A549 (cell line): ENCODE measurements around the gene PI16. TPM values are rescaled to one million over a fixed set of nuclear protein-coding genes. Genes with fewer than 3 reads are reported as not detected.

Experiments used
- ATAC-seq, 2 experiments: fragments of 200-7000 bp in 1 of 2; fragments of >200 bp in 1 of 2; cut with Nextera tagmentation in 1 of 2; cut with Tn5 transposase in 1 of 2; 3 replicates each; pipeline versions ENCODE4 v1.8.0 to v1.9.1; 2018 to 2020; ENCODE audit warnings: mild to moderate bottlenecking in 1 of 2, moderate library complexity in 1 of 2
- CTCF ChIA-PET: fragments of 300-600 bp; sonication (Branson Sonifier 250); formaldehyde crosslinking; extraction: SDS; loops from one replicate; lab custom pipeline; 2021; ENCODE audit warnings: antibody characterized with exemption, inconsistent platforms; lab: Yijun Ruan, JAX
- POLR2A ChIA-PET: fragments of 350-600 bp; formaldehyde crosslinking; extraction: SDS; loops from one replicate; lab custom pipeline; 2021; ENCODE audit warnings: antibody characterized with exemption, inconsistent platforms; lab: Yijun Ruan, JAX
- DNase-seq, 2 experiments: peaks; one replicate each; pipeline versions ENCODE4 v3.0.0 to v3.0.0-alpha.2; 2011 to 2016; ENCODE audit warnings: low read depth in 1 of 2, low spot score in 1 of 2
- FAIRE-seq: peaks from 2 replicates; lab custom pipeline; 2011; peaks lifted over from hg19 to GRCh38; lab: Jason Lieb, UNC
- H3K27ac ChIP-seq, 2 experiments: fragments of >200 bp; sonication (Bioruptor Twin); formaldehyde crosslinking; 3 replicates each; pipeline ENCODE4 v1.5.1; 2016 to 2017
- H3K4me1 ChIP-seq: fragments of >200 bp; sonication (Bioruptor Twin); formaldehyde crosslinking; 3 replicates; pipeline ENCODE4 v1.6.1; 2016
- H3K4me2 ChIP-seq: fragments of >200 bp; sonication (Bioruptor Twin); formaldehyde crosslinking; 3 replicates; pipeline ENCODE4 v1.6.1; 2016
- H3K4me3 ChIP-seq: fragments of >200 bp; sonication (Bioruptor Twin); formaldehyde crosslinking; 3 replicates; pipeline ENCODE4 v1.5.1; 2016
- H3K9me3 ChIP-seq: fragments of >200 bp; sonication (Bioruptor Twin); formaldehyde crosslinking; 3 replicates; pipeline ENCODE4 v1.6.1; 2016
- BHLHE40 ChIP-seq: IDR thresholded peaks from 2 replicates; pipeline ENCODE4 v1.6.1; 2012; ENCODE audit warnings: low read depth, low read length, inconsistent platforms
- CBX8 ChIP-seq: fragments of 200-600 bp; sonication (generic); IDR thresholded peaks from 2 replicates; pipeline ENCODE4 v1.6.1; 2016
- EHF ChIP-seq: fragments of 250-450 bp; sonication (Bioruptor Pico); IDR thresholded peaks from 2 replicates; pipeline ENCODE4 v1.5.0; 2020; ENCODE audit warnings: mild to moderate bottlenecking
- EP300 ChIP-seq, 2 experiments: fragments of >200 bp; sonication (Bioruptor Twin); formaldehyde crosslinking; IDR thresholded peaks; 2 replicates in 1 of 2; 3 replicates in 1 of 2; pipeline ENCODE4 v1.6.1; 2016 to 2017
- FOSL2 ChIP-seq, 2 experiments: fragments of 450-650 bp in 1 of 2; fragments of >200 bp in 1 of 2; sonication (Bioruptor Twin) in 1 of 2; formaldehyde crosslinking; IDR thresholded peaks; 2 replicates each; pipeline versions ENCODE4 v1.5.0 to v1.6.1; 2016 to 2020; ENCODE audit warnings: mild to moderate bottlenecking in 1 of 2, moderate library complexity in 1 of 2
- FOXS1 ChIP-seq: fragments of 250-450 bp; sonication (Bioruptor Pico); IDR thresholded peaks from 2 replicates; pipeline ENCODE4 v1.5.0; 2020; ENCODE audit warnings: mild to moderate bottlenecking, moderate library complexity
- GATA3 ChIP-seq: IDR thresholded peaks from 2 replicates; pipeline ENCODE4 v1.6.1; 2012; ENCODE audit warnings: borderline replicate concordance
- HDAC2 ChIP-seq: fragments of 200-600 bp; sonication (generic); IDR thresholded peaks from 2 replicates; pipeline ENCODE4 v1.6.1; 2016
- HOXB13 ChIP-seq: fragments of 250-450 bp; sonication (Bioruptor Pico); IDR thresholded peaks from 2 replicates; pipeline ENCODE4 v1.5.0; 2020; ENCODE audit warnings: low read depth, mild to moderate bottlenecking, moderate library complexity
- JUNB ChIP-seq: fragments of >200 bp; sonication (Bioruptor Twin); formaldehyde crosslinking; IDR thresholded peaks from 2 replicates; pipeline ENCODE4 v1.6.1; 2016
- KDM5A ChIP-seq: fragments of 200-600 bp; sonication (generic); IDR thresholded peaks from 2 replicates; pipeline ENCODE4 v1.6.1; 2016; ENCODE audit warnings: antibody characterized with exemption, mild to moderate bottlenecking
- MYC ChIP-seq: IDR thresholded peaks from 2 replicates; pipeline ENCODE4 v1.6.1; 2012; ENCODE audit warnings: mild to moderate bottlenecking, inconsistent platforms, low read length, improper control_type of control experiment, borderline replicate concordance
- POLR2A ChIP-seq: IDR thresholded peaks from 2 replicates; pipeline ENCODE4 v1.6.1; 2012; ENCODE audit warnings: mild to moderate bottlenecking, low read length
- RAD21 ChIP-seq, 2 experiments: fragments of >200 bp in 1 of 2; sonication (Bioruptor Twin) in 1 of 2; formaldehyde crosslinking in 1 of 2; IDR thresholded peaks in 1 of 2; conservative IDR thresholded peaks in 1 of 2; 2 replicates in 1 of 2; 3 replicates in 1 of 2; pipeline ENCODE4 v1.6.1; 2012 to 2018; ENCODE audit warnings: inconsistent platforms in 1 of 2
- RFX5 ChIP-seq: fragments of 450-650 bp; IDR thresholded peaks from 2 replicates; pipeline ENCODE4 v1.7.1; 2014; ENCODE audit warnings: antibody characterized with exemption, mild to moderate bottlenecking, moderate library complexity
- TP53 ChIP-seq: fragments of 250-450 bp; sonication (Bioruptor Pico); IDR thresholded peaks from 2 replicates; pipeline ENCODE4 v1.5.0; 2021; ENCODE audit warnings: mild to moderate bottlenecking, moderate library complexity
- ZC3H11A ChIP-seq: fragments of 450-650 bp; IDR thresholded peaks from 2 replicates; pipeline ENCODE4 v1.6.1; 2014; ENCODE audit warnings: antibody characterized with exemption, mild to moderate bottlenecking
- ZFP36 ChIP-seq: fragments of 450-650 bp; IDR thresholded peaks from 2 replicates; pipeline ENCODE4 v1.6.1; 2014; ENCODE audit warnings: borderline replicate concordance; ENCODE audit not compliant: partially characterized antibody
- ZNF302 ChIP-seq: fragments of 250-450 bp; sonication (Bioruptor Pico); IDR thresholded peaks from 2 replicates; pipeline ENCODE4 v1.9.0; 2021; ENCODE audit warnings: inconsistent platforms, mild to moderate bottlenecking, moderate library complexity
- WGBS: methylation state at CpG from one replicate; pipeline ENCODE4 v1.1.6; 2017; ENCODE audit errors: missing lambda C conversion rate; 5-methylcytosine and 5-hydroxymethylcytosine counted together
- polyA plus RNA-seq, 4 experiments: library from polyadenylated mRNA; depleted of rRNA in 3 of 4; stranded (reverse); fragments of >200 nt; fragmentation: RNase III in 1 of 4; extraction: RNeasy Plus Mini Kit Qiagen cat#74134 plus additional on column Dnase treatment in 1 of 4; gene quantifications; 2 replicates in 3 of 4; 3 replicates in 1 of 4; pipeline ENCODE4 v1.2.3, GENCODE V29; 2011 to 2017
- TF ChIP-seq, protein P1 (sequence below): IDR thresholded peaks from 2 replicates; pipeline ENCODE4 v1.6.1; 2012
- TF ChIP-seq, protein P2 (sequence below): IDR thresholded peaks from 2 replicates; pipeline ENCODE4 v1.6.1; 2012
- TF ChIP-seq, protein P3 (sequence below): fragments of 250-450 bp; sonication (Bioruptor Pico); IDR thresholded peaks from 2 replicates; pipeline ENCODE4 v1.5.0; 2020; ENCODE audit warnings: low read depth, mild to moderate bottlenecking, moderate library complexity
- TF ChIP-seq, protein P4 (sequence below): fragments of 150-350 bp; IDR thresholded peaks from 2 replicates; pipeline ENCODE4 v1.6.1; 2014; ENCODE audit warnings: low read depth, mild to moderate bottlenecking, low read length

The PI16 gene
- polyA plus RNA-seq, 2 of the 4 experiments (the other 2 are of a cell fraction): not detected

DNA sequence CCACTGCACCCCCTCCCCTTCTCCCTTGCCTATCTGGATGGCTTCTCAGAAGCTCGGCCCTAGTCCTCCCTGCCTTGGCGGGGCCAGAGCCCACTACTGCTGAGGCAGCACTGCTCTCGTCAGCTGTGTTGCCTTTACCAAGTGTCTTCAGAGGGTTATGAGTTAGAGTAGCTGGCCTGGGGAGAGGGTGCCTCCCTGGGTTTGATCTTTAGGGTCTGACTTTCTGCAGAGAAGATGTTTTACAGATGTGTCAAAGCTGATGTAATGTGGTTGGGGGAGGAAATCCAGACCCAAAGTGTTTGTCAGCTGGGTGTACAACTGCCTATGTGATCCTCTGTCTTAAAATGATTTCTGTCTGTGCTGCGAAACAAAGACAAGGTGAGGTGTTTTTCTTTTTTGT lies 30.4 kb upstream of the PI16 start:
- Histone ChIP-seq H3K4me2 (no peak overlapping the region), H3K4me1 (peaks cover 9% of the 10 kb centered on the region; the same call in 2 of the 3 replicates), H3K9me3 (no peaks in the 10 kb centered on the region), H3K4me3 (no peak overlapping the region)
- DNase-seq (no peak), FAIRE-seq (no peak), ATAC-seq (no peak)
- 90% methylated on average over 1 of the region's 4 CpGs for WGBS
- CTCF ChIA-PET: interaction anchor here (0.7 to 2.0 kb wide), 3 partner anchors 10 to 165 kb away, joined by 3 to 7 read pairs (median 3); no protein-coding TSS in a partner anchor
- POLR2A ChIA-PET: no interaction called here
- TF ChIP-seq RFX5: no peak
- TF ChIP-seq, all 56 proteins: peak for 0
- no peak overlapping the region for H3K27ac ChIP-seq

DNA sequence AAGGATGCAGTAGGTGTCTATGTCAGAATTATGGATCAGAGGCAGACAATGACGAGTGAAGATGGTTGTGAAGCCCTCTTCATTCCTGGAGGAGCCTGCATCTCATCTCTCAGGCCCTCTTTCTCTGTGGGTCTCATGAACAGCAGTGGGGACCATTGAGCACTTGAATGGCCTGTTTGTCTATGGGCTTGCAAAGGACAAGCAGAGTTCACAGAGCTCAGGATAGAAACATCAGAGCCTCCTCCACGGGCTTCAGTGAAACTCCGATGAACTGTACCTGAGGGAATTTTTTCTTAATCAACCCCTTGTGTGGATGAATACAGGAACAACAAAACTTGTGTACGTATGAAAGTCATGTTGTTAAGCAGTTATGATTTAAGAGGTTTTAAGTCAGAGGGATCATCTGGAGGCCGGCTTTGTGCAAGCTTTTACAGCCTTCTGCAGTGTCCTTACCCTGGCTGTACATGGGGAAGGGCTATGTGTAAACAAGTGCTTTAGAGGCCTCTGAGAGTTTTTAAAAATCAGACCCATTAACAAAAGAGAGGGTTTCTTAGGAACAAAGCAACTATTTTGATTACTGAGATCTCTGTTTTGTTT lies 29.7 kb upstream of the PI16 start:
- H3K4me3 ChIP-seq: no peak overlapping the region
- POLR2A ChIA-PET: no interaction called here
- no peak overlapping the region for H3K27ac ChIP-seq
- DNase-seq (no peak), ATAC-seq (no peak), FAIRE-seq (no peak)
- WGBS: 87% methylated on average over 5 of the region's 5 CpGs
- H3K4me2 ChIP-seq: no peak overlapping the region
- peaks cover 4% of the 10 kb centered on the region; the same call in 2 of the 3 replicates for H3K4me1 ChIP-seq
- no peaks in the 10 kb centered on the region for H3K9me3 ChIP-seq
- CTCF ChIA-PET: interaction anchor here (0.7 kb wide), 1 partner anchor 166 kb away, joined by 3 read pairs; no protein-coding TSS in a partner anchor
- TF ChIP-seq TP53 (CRISPR knock-in tag) (no peak), EP300 (IDR thresholded peaks at IDR 0.05) (no peak), GATA3 (no peak), BHLHE40 (no peak), HDAC2 (no peak)

DNA sequence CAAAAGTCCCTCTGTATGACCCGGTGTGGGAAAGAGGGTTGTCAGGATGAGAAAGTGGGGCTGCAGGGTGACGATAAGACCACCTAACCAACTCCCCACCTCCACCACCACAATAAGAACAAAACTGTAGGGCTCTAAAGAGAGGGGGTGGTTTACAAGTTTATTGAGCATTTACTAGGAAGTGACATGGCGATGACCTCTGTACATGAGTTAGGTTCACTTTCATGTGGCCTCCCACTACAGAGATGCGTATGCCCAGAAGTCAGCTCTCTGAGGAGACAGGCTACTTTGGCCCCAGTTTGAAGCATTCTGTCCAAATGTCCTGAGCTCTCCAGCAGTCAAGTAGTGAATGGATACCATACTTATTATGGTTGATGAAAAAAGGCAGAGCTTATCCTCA lies 28.7 kb upstream of the PI16 start:
- CTCF ChIA-PET: no interaction called here
- Histone ChIP-seq H3K4me3 (no peak overlapping the region), H3K4me2 (no peak overlapping the region), H3K9me3 (no peaks in the 10 kb centered on the region), H3K27ac (no peak overlapping the region), H3K4me1 (no peaks in the 10 kb centered on the region)
- POLR2A ChIA-PET: no interaction called here
- 88% methylated on average over 4 of the region's 4 CpGs for WGBS
- no peak for DNase-seq
- TF ChIP-seq ZFP36 (no peak), JUNB (no peak), EHF (CRISPR knock-in tag) (no peak), MYC (no peak), RFX5 (no peak), FOXS1 (CRISPR knock-in tag) (no peak), ZNF302 (CRISPR knock-in tag) (no peak)
- TF ChIP-seq, protein P1, sequence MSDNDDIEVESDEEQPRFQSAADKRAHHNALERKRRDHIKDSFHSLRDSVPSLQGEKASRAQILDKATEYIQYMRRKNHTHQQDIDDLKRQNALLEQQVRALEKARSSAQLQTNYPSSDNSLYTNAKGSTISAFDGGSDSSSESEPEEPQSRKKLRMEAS: no peak
- TF ChIP-seq, protein P2, sequence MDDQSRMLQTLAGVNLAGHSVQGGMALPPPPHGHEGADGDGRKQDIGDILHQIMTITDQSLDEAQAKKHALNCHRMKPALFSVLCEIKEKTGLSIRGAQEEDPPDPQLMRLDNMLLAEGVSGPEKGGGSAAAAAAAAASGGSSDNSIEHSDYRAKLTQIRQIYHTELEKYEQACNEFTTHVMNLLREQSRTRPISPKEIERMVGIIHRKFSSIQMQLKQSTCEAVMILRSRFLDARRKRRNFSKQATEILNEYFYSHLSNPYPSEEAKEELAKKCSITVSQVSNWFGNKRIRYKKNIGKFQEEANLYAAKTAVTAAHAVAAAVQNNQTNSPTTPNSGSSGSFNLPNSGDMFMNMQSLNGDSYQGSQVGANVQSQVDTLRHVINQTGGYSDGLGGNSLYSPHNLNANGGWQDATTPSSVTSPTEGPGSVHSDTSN: no peak
- no peak for FAIRE-seq
- ATAC-seq: no peak

DNA sequence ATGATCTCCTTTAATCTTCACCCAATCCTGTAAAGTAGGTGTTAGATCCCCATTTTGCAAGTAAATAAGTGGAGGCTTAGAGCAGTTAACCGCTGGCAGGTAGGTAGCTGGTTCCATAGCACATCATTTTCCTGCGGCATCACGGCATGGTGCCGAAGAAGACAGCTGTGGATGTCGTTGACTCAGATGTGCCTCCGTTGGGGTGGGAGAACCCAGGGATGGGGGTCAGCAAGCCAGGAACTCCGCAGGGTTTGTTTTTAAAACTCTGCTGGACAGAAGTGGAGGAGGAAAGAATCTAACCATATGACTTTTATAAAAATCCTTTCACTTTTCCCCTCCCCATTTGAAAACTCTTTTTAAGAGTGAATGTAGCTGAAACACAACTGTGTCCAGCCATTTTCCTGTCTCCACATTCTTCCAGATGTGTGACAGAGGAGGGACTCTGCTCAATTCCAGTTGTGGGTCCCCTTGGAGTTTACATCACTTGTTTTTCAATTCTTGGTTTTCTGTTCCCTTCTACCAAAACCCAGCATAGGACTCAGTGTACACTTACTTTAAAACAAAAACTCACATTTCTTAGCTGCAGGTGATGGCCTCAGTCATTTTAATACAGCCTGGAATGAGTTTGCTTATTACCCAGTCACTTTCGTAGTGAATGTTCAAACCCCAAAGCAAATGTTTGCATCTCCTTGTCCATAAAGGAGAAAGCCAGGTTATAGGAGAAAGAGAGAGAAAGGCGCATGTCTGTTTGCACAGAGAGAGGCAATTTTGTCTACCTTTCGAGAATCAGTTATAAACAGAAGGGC lies 27.6 kb upstream of the PI16 start:
- Histone ChIP-seq H3K4me2 (no peak overlapping the region), H3K4me3 (no peak overlapping the region), H3K9me3 (no peaks in the 10 kb centered on the region), H3K27ac (no peak overlapping the region), H3K4me1 (no peaks in the 10 kb centered on the region)
- DNase-seq: no peak
- ATAC-seq: no peak
- no peak for FAIRE-seq
- 87% methylated on average over 10 of the region's 10 CpGs for WGBS
- POLR2A ChIA-PET: no interaction called here
- CTCF ChIA-PET: interaction anchor here (0.6 to 1.4 kb wide), 4 partner anchors 13 to 239 kb away, joined by 3 to 4 read pairs (median 4); partner anchors contain the start of gene C6orf89
- TF ChIP-seq RFX5: no peak
- no peak for TF ChIP-seq ZNF302 (CRISPR knock-in tag)
- TF ChIP-seq, protein P3, sequence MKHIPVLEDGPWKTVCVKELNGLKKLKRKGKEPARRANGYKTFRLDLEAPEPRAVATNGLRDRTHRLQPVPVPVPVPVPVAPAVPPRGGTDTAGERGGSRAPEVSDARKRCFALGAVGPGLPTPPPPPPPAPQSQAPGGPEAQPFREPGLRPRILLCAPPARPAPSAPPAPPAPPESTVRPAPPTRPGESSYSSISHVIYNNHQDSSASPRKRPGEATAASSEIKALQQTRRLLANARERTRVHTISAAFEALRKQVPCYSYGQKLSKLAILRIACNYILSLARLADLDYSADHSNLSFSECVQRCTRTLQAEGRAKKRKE (CRISPR knock-in tag): no peak
- TF ChIP-seq ZC3H11A: no peak
- TF ChIP-seq, protein P4, sequence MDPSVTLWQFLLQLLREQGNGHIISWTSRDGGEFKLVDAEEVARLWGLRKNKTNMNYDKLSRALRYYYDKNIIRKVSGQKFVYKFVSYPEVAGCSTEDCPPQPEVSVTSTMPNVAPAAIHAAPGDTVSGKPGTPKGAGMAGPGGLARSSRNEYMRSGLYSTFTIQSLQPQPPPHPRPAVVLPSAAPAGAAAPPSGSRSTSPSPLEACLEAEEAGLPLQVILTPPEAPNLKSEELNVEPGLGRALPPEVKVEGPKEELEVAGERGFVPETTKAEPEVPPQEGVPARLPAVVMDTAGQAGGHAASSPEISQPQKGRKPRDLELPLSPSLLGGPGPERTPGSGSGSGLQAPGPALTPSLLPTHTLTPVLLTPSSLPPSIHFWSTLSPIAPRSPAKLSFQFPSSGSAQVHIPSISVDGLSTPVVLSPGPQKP: no peak
- TF ChIP-seq JUNB: no peak
- no peak for TF ChIP-seq HDAC2
- no peak for TF ChIP-seq FOSL2 (IDR thresholded peaks at IDR 0.05)
- no peak for TF ChIP-seq FOSL2 (CRISPR knock-in tag; IDR thresholded peaks at IDR 0.05)
- TF ChIP-seq POLR2A: no peak
- no peak for TF ChIP-seq KDM5A
- no peak for TF ChIP-seq RAD21 (conservative IDR thresholded peaks at IDR 0.05 in 1 of 2, IDR thresholded peaks at IDR 0.05 in 1 of 2)
- TF ChIP-seq EP300 (IDR thresholded peaks at IDR 0.05): no peak
- TF ChIP-seq HOXB13 (CRISPR knock-in tag): no peak
- TF ChIP-seq CBX8: no peak
